ENCODE measurements around the gene AKAP6. TPM values are rescaled to one million over a fixed set of nuclear protein-coding genes. Genes with fewer than 3 reads are reported as not detected.

AKAP6 gene
- total RNA-seq, 1 experiment from 2014 or later: 1.9 TPM

- H3K27me3 ChIP-seq (ENCODE audit: insufficient read depth, low read length): peaks cover 17% of the 10 kb centered on the region
- DNase-seq (ENCODE audit: low read depth, low spot score): no peak
- H3K9ac ChIP-seq (ENCODE audit: low read length): no peak overlapping the region
- H3K36me3 ChIP-seq (ENCODE audit: control insufficient read depth in 1 of 2, insufficient read depth in 2 of 2, low read length in 2 of 2): no peaks in the 10 kb centered on the region
- no peaks in the 10 kb centered on the region for H3K9me2 ChIP-seq (ENCODE audit: insufficient read depth)
- TF ChIP-seq JUND (IDR thresholded peaks at IDR 0.05) (no peak), CEBPB (IDR thresholded peaks at IDR 0.05; ENCODE audit: low read depth) (no peak), CBX3 (IDR thresholded peaks at IDR 0.05; ENCODE audit: low read depth) (no peak), SP1 (IDR thresholded peaks at IDR 0.05; ENCODE audit: low read depth) (no peak), RAD21 (IDR thresholded peaks at IDR 0.05; ENCODE audit: low read depth) (no peak), FOSL1 (IDR thresholded peaks at IDR 0.05; ENCODE audit: low read depth) (no peak), TCF7L2 (IDR thresholded peaks at IDR 0.05; ENCODE audit: borderline replicate concordance, extremely low read depth, insufficient read depth, insufficient read length) (no peak)
- H3K4me2 ChIP-seq (ENCODE audit: low read length): no peak overlapping the region
- no peak overlapping the region for H3K27ac ChIP-seq (ENCODE audit: low read depth, low read length)
- intact Hi-C loops (cut with micrococcal nuclease): no loop called here
- BruUV-seq (replicated peaks): no TSS peak
- no peaks in the 10 kb centered on the region for H3K79me2 ChIP-seq (ENCODE audit: insufficient read depth, low read length)
- H3K4me1 ChIP-seq (ENCODE audit: control insufficient read depth in 1 of 2, insufficient read depth in 2 of 2, low read length in 2 of 2): no peaks in the 10 kb centered on the region
- RAD21 ChIA-PET (ENCODE audit: low non-redundant PET in 1 of 2, low total read pairs in 2 of 2, uncharacterized antibody in 2 of 2, unreplicated experiment in 2 of 2): no interaction called here
- H2AFZ ChIP-seq (ENCODE audit: low read depth, low read length, poor library complexity, severe bottlenecking): no peak overlapping the region
- H3K9me3 ChIP-seq (ENCODE audit: control insufficient read depth in 1 of 2, insufficient read depth in 1 of 2, low read depth in 1 of 2, low read length in 2 of 2): no peaks in the 10 kb centered on the region
- H3K4me3 ChIP-seq (replicated peaks in 1 of 2; ENCODE audit: low read depth in 1 of 2, low read length in 2 of 2): no peak overlapping the region
- no peaks in the 10 kb centered on the region; the same call in 1 of the 2 replicates for H4K20me1 ChIP-seq (ENCODE audit: insufficient read depth)
- CTCF ChIA-PET: no interaction called here
- ATAC-seq: no peak
- POLR2A ChIA-PET: no interaction called here
These were observed 399.9 kb downstream of the AKAP6 start for GRCh38 chr14:32728976-32729375.

DNA sequence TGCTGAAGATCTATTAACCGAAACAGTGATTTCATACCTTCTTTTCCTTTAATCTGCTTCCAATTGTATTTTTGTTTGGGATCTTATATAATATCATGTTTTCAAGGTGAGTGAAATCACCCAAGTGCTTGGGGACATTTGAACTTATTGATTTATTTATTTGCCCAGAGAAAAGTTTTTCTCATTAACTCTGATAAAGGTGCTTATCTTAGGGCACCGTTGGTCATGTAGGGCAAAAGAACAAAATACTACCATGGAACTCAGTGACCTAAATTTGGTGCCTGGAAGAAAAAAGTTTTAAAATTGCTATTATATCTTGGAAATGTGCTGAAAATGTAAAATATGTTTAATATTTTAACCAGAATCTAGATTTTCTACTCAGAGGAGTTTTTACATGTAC is 402.2 kb downstream of the AKAP6 start:
- intact Hi-C loops (cut with micrococcal nuclease): no loop called here
- Histone ChIP-seq H3K4me2 (ENCODE audit: low read length) (no peak overlapping the region), H3K4me1 (ENCODE audit: control insufficient read depth in 1 of 2, insufficient read depth in 2 of 2, low read length in 2 of 2) (no peaks in the 10 kb centered on the region), H3K27ac (ENCODE audit: low read depth, low read length) (no peak overlapping the region), H3K9me3 (ENCODE audit: control insufficient read depth in 1 of 2, insufficient read depth in 1 of 2, low read depth in 1 of 2, low read length in 2 of 2) (no peaks in the 10 kb centered on the region), H3K9me2 (ENCODE audit: insufficient read depth) (no peaks in the 10 kb centered on the region), H3K27me3 (ENCODE audit: insufficient read depth, low read length) (peaks cover 17% of the 10 kb centered on the region), H4K20me1 (ENCODE audit: insufficient read depth) (no peaks in the 10 kb centered on the region; the same call in 1 of the 2 replicates), H3K9ac (ENCODE audit: low read length) (no peak overlapping the region), H3K4me3 (replicated peaks in 1 of 2; ENCODE audit: low read depth in 1 of 2, low read length in 2 of 2) (no peak overlapping the region), H3K36me3 (ENCODE audit: control insufficient read depth in 1 of 2, insufficient read depth in 2 of 2, low read length in 2 of 2) (no peaks in the 10 kb centered on the region), H2AFZ (ENCODE audit: low read depth, low read length, poor library complexity, severe bottlenecking) (no peak overlapping the region), H3K79me2 (ENCODE audit: insufficient read depth, low read length) (no peaks in the 10 kb centered on the region)
- TF ChIP-seq ZNF274 (IDR thresholded peaks at IDR 0.05; ENCODE audit: low read depth, low read length) (no peak), POLR2AphosphoS5 (IDR thresholded peaks at IDR 0.05; ENCODE audit: low read depth, low read length) (no peak), ZFX (IDR thresholded peaks at IDR 0.05) (no peak), EZH2 (IDR thresholded peaks at IDR 0.05) (no peak)
- TF ChIP-seq, protein P1, sequence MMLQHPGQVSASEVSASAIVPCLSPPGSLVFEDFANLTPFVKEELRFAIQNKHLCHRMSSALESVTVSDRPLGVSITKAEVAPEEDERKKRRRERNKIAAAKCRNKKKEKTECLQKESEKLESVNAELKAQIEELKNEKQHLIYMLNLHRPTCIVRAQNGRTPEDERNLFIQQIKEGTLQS (IDR thresholded peaks at IDR 0.05): no peak
- no peak for DNase-seq (ENCODE audit: low read depth, low spot score)
- POLR2A ChIA-PET: no interaction called here
- ATAC-seq: no peak
- CTCF ChIA-PET: no interaction called here
- RAD21 ChIA-PET (ENCODE audit: low non-redundant PET in 1 of 2, low total read pairs in 2 of 2, uncharacterized antibody in 2 of 2, unreplicated experiment in 2 of 2): no interaction called here
- BruUV-seq (replicated peaks): no TSS peak
